GM12878 (cell line): ENCODE measurements around the gene ITCH. TPM values are rescaled to one million over a fixed set of nuclear protein-coding genes. Genes with fewer than 3 reads are reported as not detected.

Experiments used
- ATAC-seq: fragments of 200-7000 bp; cut with Tn5 transposase; 3 replicates; pipeline ENCODE4 v1.9.1; 2020; ENCODE audit warnings: mild to moderate bottlenecking, moderate library complexity
- BruUV-seq: library from RNA; stranded (reverse); fragments of 400-500 nt; replicated peaks from 2 replicates; lab custom pipeline; 2021; lab: Mats Ljungman, UMichigan
- CTCF ChIA-PET: fragments of 300-600 bp; sonication (Branson Sonifier 250); formaldehyde crosslinking; extraction: SDS; loops from one replicate; lab custom pipeline; 2021; ENCODE audit warnings: inconsistent platforms; lab: Yijun Ruan, JAX
- POLR2A ChIA-PET: fragments of 350-600 bp; formaldehyde crosslinking; extraction: SDS; loops from one replicate; lab custom pipeline; 2021; ENCODE audit warnings: inconsistent platforms; lab: Charles Lee
- RAD21 ChIA-PET: fragments of 300-600 bp; sonication (Branson Sonifier 250); formaldehyde crosslinking; loops from one replicate; lab custom pipeline; 2023; ENCODE audit warnings: antibody characterized with exemption; ENCODE audit not compliant: unreplicated experiment; lab: Charles Lee
- SMC1A ChIA-PET: fragments of 300-600 bp; sonication (Branson Sonifier 250); formaldehyde crosslinking; loops from one replicate; lab custom pipeline; 2023; ENCODE audit not compliant: unreplicated experiment, uncharacterized antibody; lab: Charles Lee
- DNase-seq: peaks from one replicate; pipeline ENCODE4 v3.0.0-alpha.2; 2011; ENCODE audit warnings: low read depth, low spot score
- FAIRE-seq: peaks from 3 replicates; lab custom pipeline; 2011; peaks lifted over from hg19 to GRCh38; lab: Jason Lieb, UNC
- H2AFZ ChIP-seq: 2 replicates; pipeline ENCODE4 v1.6.0; 2011; ENCODE audit warnings: low read depth, low read length, control low read depth; ENCODE audit not compliant: control insufficient read depth
- H3K27ac ChIP-seq: 2 replicates; pipeline ENCODE4 v1.5.1; 2011; ENCODE audit warnings: control low read depth; ENCODE audit not compliant: control insufficient read depth, insufficient read depth
- H3K27me3 ChIP-seq, 2 experiments: replicated peaks in 1 of 2; 2 replicates each; pipeline versions ENCODE4 v1.6.0 to v1.6.1; 2011; ENCODE audit warnings: low read length in 1 of 2; ENCODE audit not compliant: control insufficient read depth in 2 of 2, insufficient read depth in 2 of 2
- H3K36me3 ChIP-seq, 2 experiments: 2 replicates each; pipeline ENCODE4 v1.5.1; 2011; ENCODE audit warnings: low read length in 1 of 2; ENCODE audit not compliant: control insufficient read depth in 2 of 2, insufficient read depth in 2 of 2
- H3K4me1 ChIP-seq: 2 replicates; pipeline ENCODE4 v1.6.1; 2011; ENCODE audit warnings: mild to moderate bottlenecking, low read length, moderate library complexity, mixed read lengths; ENCODE audit not compliant: control insufficient read depth, insufficient read depth
- H3K4me2 ChIP-seq: 2 replicates; pipeline ENCODE4 v1.6.0; 2011; ENCODE audit warnings: control low read depth; ENCODE audit not compliant: control insufficient read depth, insufficient read depth
- H3K4me3 ChIP-seq: fragments of 200-600 bp; sonication (generic); 2 replicates; pipeline ENCODE4 v1.5.1; 2016
- H3K79me2 ChIP-seq: 2 replicates; pipeline ENCODE4 v1.6.0; 2011; ENCODE audit warnings: low read length; ENCODE audit not compliant: control insufficient read depth, insufficient read depth
- H3K9ac ChIP-seq: 2 replicates; pipeline ENCODE4 v1.8.0; 2011; ENCODE audit warnings: low read length, control low read depth, mixed read lengths; ENCODE audit not compliant: control insufficient read depth, insufficient read depth
- H3K9me3 ChIP-seq: replicated peaks from 3 replicates; pipeline ENCODE4 v1.5.1; 2011; ENCODE audit warnings: mild to moderate bottlenecking, low read length; ENCODE audit not compliant: control insufficient read depth, insufficient read depth
- H4K20me1 ChIP-seq: 2 replicates; pipeline ENCODE4 v1.6.0; 2011; ENCODE audit not compliant: control insufficient read depth, insufficient read depth
- CBX5 ChIP-seq: sonication (generic); IDR thresholded peaks from 2 replicates; pipeline ENCODE4 v1.6.1; 2016; ENCODE audit warnings: low read depth, moderate library complexity, mild to moderate bottlenecking, inconsistent platforms
- HDGF ChIP-seq: fragments of 450-650 bp; IDR thresholded peaks from 2 replicates; pipeline ENCODE4 v1.6.1; 2016; ENCODE audit warnings: antibody characterized with exemption
- MEF2B ChIP-seq: fragments of 450-650 bp; IDR thresholded peaks from 2 replicates; pipeline ENCODE4 v1.6.1; 2018; ENCODE audit warnings: mild to moderate bottlenecking, moderate library complexity; ENCODE audit not compliant: partially characterized antibody, poor library complexity, severe bottlenecking
- MTA2 ChIP-seq: fragments of 450-650 bp; IDR thresholded peaks from 2 replicates; pipeline ENCODE4 v1.6.1; 2016; ENCODE audit warnings: low read depth, mild to moderate bottlenecking, moderate library complexity
- WRNIP1 ChIP-seq: IDR thresholded peaks from 2 replicates; pipeline ENCODE4 v1.6.1; 2011; ENCODE audit warnings: low read depth, low read length, improper control_type of control experiment, borderline replicate concordance
- YY1 ChIP-seq: IDR thresholded peaks from 2 replicates; pipeline ENCODE4 v1.6.1; 2011; ENCODE audit warnings: low read depth, mild to moderate bottlenecking, low read length
- WGBS: methylation state at CpG from one replicate; pipeline ENCODE4 v1.1.6; 2016; ENCODE audit warnings: low lambda C conversion rate; ENCODE audit not compliant: insufficient replicate concordance, insufficient coverage; ENCODE audit errors: missing lambda C conversion rate; 5-methylcytosine and 5-hydroxymethylcytosine counted together
- in situ Hi-C: fragments of 300-500 bp; cut with MboI; formaldehyde crosslinking; loops from 9 replicates; pipeline ENCODE4 v1.14.3; 2018; ENCODE audit warnings: mixed read lengths
- intact Hi-C: fragments of 100-400 bp; cut with micrococcal nuclease; formaldehyde crosslinking; loops from one replicate; pipeline ENCODE4 v1.14.2; 2022; ENCODE audit not compliant: unreplicated experiment
- polyA plus RNA-seq, 11 experiments: library from polyadenylated mRNA; depleted of rRNA in 4 of 11; unstranded in 6 of 11; stranded (reverse) in 5 of 11; fragments of >200 nt; fragmentation: Nextera tagmentation in 4 of 11; fragmentation: Illumina TruSeq in 1 of 11; extraction: Ambion mirVana in 4 of 11; extraction: Trizol in 1 of 11; gene quantifications; 1 replicate in 1 of 11; 2 replicates in 10 of 11; pipeline versions ENCODE4 v1.2.1 to v1.2.3, GENCODE V29; 2011 to 2016; ENCODE audit warnings: inconsistent platforms in 2 of 11, missing spikeins in 2 of 11, low read depth in 1 of 11
- total RNA-seq, 4 experiments: library from RNA; depleted of rRNA in 3 of 4; stranded (reverse); fragments of >200 nt in 3 of 4; fragmentation: Illumina TruSeq in 1 of 4; extraction: Trizol in 1 of 4; gene quantifications; 2 replicates each; pipeline versions ENCODE4 v1.2.1 to v1.2.3, GENCODE V29; 2013 to 2021
- TF ChIP-seq, protein P1 (sequence below): fragments of 450-650 bp; IDR thresholded peaks from 2 replicates; pipeline ENCODE4 v1.6.1; 2018; ENCODE audit warnings: mild to moderate bottlenecking, low read depth, moderate library complexity; ENCODE audit not compliant: partially characterized antibody

ITCH gene
- total and polyA plus RNA-seq, 10 of the 15 experiments (the other 5 are each of a cell fraction or from before 2014, with no cell fraction given) = 7.5 to 46.1 (median 21.5) TPM

- DNase-seq (no peak), ATAC-seq (no peak)
- intact Hi-C loops = no loop called here
- Histone ChIP-seq H3K27ac (no peak overlapping the region), H3K79me2 (peaks cover 2% of the 10 kb centered on the region), H3K36me3 (peaks cover 0 to 11% of the 10 kb centered on the region in 2 experiments; a peak in 3 of 4 replicates), H3K4me2 (no peak overlapping the region), H3K9me3 (no peaks in the 10 kb centered on the region), H3K9ac (no peak overlapping the region), H2AFZ (no peak overlapping the region)
- SMC1A ChIA-PET = no interaction called here
- whole genome bisulfite sequencing = 98% methylated on average over 4 of the region's 4 CpGs
- TF ChIP-seq HDGF = no peak
- no peak for TF ChIP-seq MEF2B
- TF ChIP-seq, protein P1, sequence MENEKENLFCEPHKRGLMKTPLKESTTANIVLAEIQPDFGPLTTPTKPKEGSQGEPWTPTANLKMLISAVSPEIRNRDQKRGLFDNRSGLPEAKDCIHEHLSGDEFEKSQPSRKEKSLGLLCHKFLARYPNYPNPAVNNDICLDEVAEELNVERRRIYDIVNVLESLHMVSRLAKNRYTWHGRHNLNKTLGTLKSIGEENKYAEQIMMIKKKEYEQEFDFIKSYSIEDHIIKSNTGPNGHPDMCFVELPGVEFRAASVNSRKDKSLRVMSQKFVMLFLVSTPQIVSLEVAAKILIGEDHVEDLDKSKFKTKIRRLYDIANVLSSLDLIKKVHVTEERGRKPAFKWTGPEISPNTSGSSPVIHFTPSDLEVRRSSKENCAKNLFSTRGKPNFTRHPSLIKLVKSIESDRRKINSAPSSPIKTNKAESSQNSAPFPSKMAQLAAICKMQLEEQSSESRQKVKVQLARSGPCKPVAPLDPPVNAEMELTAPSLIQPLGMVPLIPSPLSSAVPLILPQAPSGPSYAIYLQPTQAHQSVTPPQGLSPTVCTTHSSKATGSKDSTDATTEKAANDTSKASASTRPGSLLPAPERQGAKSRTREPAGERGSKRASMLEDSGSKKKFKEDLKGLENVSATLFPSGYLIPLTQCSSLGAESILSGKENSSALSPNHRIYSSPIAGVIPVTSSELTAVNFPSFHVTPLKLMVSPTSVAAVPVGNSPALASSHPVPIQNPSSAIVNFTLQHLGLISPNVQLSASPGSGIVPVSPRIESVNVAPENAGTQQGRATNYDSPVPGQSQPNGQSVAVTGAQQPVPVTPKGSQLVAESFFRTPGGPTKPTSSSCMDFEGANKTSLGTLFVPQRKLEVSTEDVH = no peak
- TF ChIP-seq CBX5 = no peak
- TF ChIP-seq MTA2 = no peak
- no peak for TF ChIP-seq WRNIP1
- TF ChIP-seq YY1 = no peak
- TF ChIP-seq, all 136 proteins: peak for 0
- ChIA-PET RAD21 (no interaction called here), CTCF (interaction anchor here (1.1 kb wide), 1 partner anchor 77 kb away, joined by 3 read pairs; no protein-coding TSS in a partner anchor), POLR2A (interaction anchor here (0.6 kb wide), 1 partner anchor 11 kb away, joined by 5 read pairs; no protein-coding TSS in a partner anchor)
- Histone ChIP-seq H3K27me3 (no peaks in the 10 kb centered on the region), H3K4me3 (no peak overlapping the region), H4K20me1 (peaks cover 4% of the 10 kb centered on the region), H3K4me1 (peaks cover 15% of the 10 kb centered on the region)
- FAIRE-seq = no peak
- no TSS peak for BruUV-seq
- in situ Hi-C loops = no loop called here
Measured at GRCh38 chr20:34373445-34373844, 10.4 kb downstream of the ITCH start.
